Measurements from ENCODE around the gene UBE2E1.

Gene UBE2E1

DNA sequence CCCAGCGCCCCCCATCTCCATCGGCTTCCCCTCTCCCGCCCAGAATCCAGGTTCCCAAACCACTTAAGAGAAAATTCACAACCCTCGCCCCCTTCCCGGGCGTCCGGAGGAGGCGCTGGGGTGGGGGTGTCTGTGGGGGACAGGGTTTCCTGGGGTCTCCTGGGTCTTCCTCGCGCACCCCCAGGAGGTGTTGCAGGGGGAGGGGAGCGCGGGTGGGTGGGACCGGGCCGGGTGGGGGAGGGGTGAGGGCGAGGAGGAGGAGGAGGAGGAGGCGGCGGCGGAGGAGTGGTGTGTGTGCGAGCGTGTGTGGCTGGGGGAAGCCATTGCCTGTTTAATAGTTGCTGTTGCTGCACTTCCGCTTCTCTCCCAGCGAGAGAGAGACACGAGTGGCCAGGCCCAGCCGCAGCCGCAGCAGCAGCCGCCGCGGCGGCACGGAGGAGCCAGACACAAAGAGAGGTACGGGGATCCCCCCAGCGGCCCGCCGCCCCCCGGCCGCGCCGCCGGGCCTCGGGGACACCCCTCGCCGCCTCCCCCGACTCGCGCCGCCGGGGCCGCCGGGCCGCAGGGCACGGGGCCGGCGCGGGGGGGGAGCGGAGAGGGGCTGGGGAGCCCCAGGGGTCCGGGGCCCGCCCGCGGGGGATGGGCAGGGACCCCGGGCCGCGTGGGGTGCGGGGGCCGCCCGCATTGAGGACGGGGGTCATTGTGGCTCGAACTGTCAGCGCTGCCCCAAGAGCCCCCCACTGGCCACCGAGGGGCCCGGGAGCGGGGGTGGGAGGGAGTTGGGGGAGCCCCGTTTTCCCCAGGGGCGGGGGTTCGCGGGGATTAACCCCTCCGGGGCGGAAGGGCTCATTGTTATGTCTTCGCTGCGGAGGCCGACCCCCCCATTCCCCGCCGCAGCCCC, at the start of gene UBE2E1:
Gene UBE2E1, plus strand, starts transcription at position 323 of the 901 bp plus-strand sequence. CDS start 1,315 bp downstream, outside the sequence.
- in situ Hi-C loops (cut with MboI; ENCODE audit: low sequenced_read_pairs), result no loop called here

DNA sequence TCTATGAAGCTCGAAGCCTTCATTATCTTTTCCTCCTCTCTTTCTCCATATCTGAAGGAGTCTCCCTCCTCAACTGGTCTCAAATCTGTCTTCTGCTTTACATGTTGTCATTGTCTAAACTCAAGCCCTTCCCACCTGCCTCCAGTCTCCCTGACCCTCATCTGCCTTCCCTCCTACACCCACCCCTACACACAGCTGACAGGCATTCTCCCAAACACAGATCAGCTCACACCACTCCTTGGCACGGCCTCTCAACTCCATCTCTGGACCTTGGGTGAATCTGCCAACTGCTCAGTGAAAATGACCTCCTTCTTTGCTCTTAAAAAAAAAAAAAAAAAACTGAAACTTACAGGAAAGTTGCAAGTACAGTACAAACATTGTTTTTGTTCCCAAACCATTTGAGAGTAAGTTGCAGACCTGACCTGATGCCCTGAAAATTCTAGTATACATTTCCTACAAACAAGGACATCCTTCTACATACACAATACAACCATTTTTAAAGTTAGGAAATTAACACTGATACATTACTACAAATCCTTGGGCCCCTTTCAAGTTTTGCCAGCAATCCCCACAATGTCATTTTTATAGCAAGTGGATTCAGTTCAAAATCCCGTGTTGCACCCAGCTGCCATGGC, 49.4 kb upstream of the UBE2E1 start:
- in situ Hi-C loops (cut with MboI; ENCODE audit: low sequenced_read_pairs), result no loop called here

DNA sequence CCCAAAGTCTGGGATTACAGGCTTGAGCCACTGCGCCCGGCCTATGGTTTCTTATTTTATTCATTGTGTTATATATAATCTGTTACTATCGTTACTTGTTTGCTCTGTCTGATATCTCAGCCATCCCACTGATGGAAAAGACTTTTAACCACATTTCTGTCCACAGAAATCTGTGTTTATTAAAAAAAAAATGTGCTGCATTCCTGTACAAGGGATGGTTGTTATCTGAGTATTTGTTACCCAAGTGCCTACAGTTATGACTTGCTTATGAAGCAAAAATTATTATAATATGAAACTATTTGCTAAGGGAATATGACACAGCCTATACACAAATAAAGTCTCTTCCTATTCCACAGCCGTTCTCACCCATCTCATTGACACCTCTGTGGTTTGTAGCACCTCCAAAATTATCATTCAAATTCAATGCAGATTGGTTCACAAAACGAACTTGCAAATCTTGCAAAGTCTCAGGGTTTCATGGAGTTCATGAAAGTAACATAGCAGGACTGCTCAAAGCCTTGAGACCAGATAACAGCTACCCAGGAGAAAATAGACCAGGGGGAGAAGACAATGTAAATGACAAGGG, 47.4 kb upstream of the UBE2E1 start:
- in situ Hi-C loops (cut with MboI; ENCODE audit: low sequenced_read_pairs), result no loop called here

DNA sequence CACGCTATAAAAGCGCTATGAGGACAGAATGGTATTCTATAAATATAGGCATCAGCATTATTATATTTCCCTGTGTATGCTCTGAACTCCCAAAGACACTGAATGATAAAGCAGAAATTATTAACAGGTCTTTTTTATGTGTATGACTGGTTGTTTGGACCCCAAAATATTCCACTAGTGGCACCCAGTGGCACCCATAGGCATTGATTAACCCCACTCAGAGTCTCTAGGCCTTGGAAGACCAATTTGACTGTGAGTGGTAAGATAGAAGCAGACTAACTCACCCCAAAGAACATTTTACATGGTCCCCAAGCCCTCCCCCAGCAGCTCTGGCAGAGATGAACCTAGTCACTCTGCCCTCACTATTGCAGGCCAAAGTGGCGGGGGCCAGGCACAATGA, 45.4 kb upstream of the UBE2E1 start:
- in situ Hi-C loops (cut with MboI; ENCODE audit: low sequenced_read_pairs), result no loop called here

DNA sequence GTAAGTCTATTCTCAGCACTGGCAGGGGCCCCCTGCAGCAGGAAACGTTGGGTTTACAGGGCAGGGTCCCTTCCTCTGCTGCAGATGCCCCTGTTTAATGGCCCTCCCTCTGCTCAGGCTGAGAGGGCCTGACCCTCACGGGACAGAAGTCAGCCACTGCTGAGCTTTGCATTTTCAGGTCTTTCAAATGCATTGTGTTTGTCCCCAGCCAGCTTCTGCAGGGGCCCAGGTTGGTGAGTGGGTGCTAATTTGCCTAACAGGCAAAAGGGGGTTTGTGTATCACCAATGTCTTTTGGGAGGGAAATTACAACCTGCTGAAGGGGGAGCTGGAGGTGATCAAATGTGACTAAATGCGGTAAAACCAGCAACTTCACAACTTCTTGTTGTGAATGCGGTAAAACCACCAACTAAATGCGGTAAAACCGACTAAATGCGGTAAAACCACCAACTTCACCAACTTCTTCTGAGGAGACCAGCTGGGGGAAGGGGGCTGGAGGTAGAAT, 44.8 kb upstream of the UBE2E1 start:
- in situ Hi-C loops (cut with MboI; ENCODE audit: low sequenced_read_pairs), result no loop called here

DNA sequence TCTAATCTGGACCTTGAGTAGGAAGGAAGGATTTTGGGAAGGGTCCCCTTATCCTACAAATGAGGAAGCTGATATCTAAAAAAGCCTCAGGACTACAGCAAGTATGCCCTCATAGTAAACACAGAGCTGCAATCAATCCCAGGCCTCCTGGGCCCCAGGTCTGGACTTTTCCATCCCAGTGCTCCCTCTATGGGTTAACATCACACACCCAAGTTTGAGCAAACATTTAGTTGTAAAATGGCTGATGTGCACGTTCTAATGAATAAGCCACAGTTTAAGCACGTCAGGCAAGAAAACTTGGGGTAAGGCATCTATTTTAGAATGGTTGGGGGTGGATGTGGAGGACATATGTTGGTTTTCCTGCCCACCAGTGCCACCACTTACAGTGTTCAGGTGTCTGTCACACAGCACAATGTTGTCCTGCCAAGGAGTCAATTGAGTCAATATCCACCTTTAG, 44.3 kb upstream of the UBE2E1 start:
- in situ Hi-C loops (cut with MboI; ENCODE audit: low sequenced_read_pairs), result no loop called here

DNA sequence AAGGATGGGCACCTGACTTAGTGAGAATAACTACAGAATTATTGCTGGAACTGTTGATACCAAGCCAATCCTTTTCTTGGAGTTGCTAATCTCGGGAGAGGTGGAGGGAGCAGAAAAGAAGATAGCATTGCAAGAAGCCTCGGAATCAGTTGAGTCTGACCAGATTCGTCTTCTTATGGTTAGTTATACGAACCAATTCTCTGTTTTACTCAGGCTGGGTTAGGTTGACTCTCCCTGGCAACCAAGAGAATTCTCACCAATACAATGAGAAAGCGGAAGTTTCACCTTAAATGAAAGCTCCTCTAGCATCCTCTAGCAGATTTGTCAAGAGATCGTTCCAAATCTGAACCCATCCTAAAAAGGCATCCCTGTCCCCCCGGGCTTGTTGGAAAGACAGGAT, 43.5 kb upstream of the UBE2E1 start:
- in situ Hi-C loops (cut with MboI; ENCODE audit: low sequenced_read_pairs), result no loop called here

DNA sequence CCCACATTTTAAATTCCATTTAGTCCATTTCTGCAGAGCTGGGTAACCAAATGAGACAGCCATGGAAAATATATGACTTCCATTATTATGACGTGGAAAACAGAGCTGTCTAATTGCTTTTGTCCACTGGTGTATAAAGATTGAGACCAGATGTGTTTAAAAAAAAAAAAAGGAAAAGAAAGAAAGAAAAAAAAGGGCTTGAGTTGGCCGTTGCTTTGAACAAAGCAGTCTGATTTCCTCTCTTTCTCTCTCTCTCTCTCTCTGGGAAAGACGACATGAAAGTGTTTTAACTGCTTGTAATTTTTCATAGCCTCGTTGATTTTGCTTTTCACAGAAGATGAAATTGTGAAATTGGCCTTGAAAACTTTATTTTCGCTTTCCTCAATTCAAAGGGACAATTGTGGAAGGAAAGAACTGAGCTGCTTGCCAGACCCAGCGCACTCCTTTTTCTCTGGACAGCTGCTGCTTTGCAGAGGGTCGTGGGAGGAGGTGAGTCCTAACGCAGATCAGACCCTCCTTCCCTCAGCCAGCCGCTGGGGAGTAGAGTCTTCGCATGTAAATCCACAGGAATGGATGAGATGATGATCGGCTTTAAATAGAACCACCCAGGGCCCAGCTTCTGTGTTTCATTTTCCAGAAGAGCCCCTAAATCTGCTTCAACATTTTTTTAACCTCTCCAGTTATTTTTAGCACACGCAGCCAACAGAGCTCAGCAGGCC, 42.8 kb upstream of the UBE2E1 start:
- in situ Hi-C loops (cut with MboI; ENCODE audit: low sequenced_read_pairs), result no loop called here

DNA sequence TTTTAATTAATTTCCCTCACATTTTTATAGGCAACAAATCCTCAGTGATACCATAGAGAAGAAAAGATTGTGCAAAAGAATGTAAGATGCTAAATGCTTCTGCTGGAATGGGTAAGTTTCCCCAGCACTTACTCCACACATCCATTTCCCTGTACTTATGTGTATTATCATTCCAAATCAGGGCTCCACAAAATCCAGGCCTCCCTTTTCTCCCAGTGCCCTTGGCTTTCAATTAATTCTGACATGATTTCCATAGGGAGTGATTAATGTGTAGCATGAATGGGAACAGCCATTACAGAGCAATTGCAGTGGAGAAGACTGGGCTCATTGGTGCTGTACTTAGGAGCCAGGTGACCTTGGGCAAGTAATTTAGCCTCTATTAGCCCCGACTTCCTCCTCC, 41.3 kb upstream of the UBE2E1 start:
- in situ Hi-C loops (cut with MboI; ENCODE audit: low sequenced_read_pairs), result no loop called here

DNA sequence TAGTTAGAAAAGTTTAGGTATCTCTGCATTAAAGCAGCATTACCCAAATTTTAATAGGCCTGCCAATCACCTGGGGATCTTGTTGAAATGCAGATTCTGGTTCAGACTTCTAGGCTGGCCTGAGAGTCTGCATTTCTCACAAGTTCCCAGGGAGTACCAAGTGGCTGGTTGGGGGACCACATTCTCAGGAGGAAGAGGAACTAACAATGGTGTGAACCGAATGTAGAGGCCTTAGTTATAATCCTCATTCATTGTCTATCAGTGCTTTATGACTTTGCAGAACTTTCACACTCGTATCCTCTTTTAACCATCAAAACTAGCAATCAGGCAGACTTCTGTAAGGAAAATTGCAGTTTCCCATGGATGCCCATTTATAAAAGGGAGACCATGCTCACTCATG, 38.2 kb upstream of the UBE2E1 start:
- in situ Hi-C loops (cut with MboI; ENCODE audit: low sequenced_read_pairs), result no loop called here

DNA sequence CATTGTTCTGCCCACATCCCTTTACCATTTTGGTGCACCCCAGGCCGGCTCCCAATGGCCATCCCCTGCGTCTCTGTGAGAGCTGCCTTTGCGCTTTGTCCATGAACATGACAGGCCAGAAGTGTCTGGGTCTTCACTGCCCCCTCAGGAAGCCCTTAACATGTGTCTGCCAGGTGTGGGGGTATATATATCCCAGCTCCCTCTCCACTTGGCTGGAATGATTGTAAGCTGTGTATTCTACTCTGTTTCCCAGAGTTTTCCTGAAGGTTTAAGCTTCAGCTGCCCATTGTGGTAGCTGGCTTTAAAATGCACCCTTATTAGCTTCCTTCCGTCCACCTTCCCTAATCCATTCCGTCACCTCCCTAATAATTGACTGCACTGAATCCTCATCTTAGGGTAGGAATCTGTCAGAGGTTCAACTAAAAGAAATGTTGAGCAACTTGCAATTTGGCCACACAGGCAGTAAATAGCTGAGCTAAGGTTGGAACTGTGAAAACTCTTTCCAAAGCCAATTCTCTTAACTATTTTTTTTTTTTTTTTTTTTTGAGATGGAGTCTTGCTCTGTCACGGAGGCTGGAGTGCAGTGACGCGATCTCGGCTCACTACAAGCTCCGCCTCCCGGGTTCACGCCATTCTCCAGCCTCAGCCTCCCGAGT, 30.4 kb upstream of the UBE2E1 start:
- in situ Hi-C loops (cut with MboI; ENCODE audit: low sequenced_read_pairs), result no loop called here

DNA sequence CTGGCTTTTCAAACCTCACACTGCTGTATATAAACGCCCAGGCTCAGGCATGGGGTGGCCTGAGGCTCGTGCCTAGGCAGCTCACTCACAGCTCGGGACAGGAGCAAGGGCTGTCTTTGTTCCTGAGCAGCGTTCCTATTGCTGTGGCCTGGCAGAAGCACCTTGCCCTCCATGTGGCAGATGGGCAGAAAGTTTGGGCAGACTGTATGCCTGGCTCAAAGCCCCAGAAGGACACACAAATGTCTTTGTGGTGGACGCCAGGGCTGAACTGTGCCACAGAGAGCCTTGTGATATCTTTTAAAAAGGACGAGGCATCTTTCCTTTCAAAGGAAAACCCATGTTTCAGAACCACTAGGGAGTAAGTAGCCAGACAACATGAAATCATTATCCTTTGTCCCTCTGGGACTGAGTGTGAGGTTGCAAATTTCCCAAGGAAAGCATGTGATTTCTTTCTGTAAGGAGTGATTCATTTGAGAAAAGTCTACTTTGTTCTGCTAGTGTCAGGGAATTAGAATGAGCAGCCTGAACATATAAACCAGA, 29.3 kb upstream of the UBE2E1 start:
- in situ Hi-C loops (cut with MboI; ENCODE audit: low sequenced_read_pairs), result no loop called here

DNA sequence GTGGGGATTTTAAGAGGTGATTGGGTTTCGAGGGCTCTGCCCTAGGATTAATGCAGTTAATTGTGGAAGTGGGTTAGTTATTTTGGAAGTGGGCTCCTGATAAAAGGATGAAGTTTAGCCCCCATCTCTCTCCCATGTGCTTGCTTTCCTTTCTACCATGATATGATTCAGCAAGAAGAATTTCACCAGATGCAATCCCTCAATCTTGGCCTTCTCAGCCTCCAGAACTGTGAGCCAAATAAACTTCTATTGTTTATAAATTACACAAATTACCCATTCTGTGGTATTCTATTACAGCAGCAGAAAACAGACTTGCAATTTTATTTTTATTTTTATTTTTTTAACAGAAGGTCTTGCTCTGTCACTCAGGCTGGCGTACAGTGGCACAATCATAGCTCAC, 27.3 kb upstream of the UBE2E1 start:
- in situ Hi-C loops (cut with MboI; ENCODE audit: low sequenced_read_pairs), result no loop called here

DNA sequence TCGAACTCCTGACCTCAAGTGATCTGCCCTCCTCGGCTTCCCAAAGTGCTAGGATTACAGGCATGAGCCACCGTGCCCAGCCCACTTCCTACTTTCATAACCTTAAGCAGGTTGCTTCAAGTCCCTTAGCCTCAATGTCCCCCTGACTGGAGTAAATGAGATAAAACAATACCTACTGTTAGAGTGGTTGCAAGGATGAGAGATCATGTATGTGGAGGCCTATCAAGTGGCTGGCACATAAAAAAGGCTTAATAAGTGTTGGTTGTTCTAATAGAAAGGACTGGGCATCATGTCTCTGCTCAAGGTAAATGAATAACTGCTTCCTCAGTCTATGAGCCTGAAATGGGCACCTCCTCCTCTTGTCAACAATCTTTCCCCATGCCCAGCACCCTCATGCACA, 25.9 kb upstream of the UBE2E1 start:
- in situ Hi-C loops (cut with MboI; ENCODE audit: low sequenced_read_pairs), result no loop called here

DNA sequence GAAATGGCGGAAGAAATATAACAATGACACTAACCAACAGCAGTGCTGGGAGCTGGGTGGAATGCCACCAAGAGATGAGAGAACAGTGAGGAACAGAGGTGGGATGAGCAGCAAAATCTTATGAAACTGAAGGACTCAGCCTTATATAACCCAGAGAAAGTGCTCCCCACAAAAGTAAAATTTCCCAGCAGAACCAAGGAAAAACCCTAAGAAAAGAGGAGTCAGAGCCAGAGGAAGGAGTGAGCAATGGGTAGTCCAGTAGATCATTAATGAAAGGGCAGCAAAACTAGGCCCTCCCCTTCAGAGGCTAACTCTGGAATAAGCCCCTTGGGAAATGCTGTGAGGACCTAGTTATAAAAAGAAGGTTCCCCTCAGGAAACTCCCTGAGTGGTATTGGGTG, 24.7 kb upstream of the UBE2E1 start:
- in situ Hi-C loops (cut with MboI; ENCODE audit: low sequenced_read_pairs), result no loop called here

DNA sequence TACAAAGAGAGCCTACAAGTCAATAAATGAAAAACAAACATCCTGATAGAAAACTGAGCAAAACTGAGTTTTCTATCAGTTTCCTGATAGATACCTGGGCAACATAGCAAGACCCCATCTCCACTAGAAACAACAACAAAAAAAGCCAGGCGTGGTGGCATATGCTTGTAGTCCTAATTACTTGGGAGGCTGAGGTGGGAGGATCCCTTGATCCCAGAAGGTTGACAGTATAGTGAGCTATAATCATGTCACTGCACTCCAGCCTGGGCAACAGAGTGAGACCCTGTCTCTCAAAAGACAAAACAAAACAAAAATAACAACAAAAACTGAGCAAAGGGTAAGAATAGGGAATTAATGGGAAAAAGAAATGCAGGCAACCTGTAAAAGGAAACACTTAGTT, 23.9 kb upstream of the UBE2E1 start:
- in situ Hi-C loops (cut with MboI; ENCODE audit: low sequenced_read_pairs), result no loop called here

DNA sequence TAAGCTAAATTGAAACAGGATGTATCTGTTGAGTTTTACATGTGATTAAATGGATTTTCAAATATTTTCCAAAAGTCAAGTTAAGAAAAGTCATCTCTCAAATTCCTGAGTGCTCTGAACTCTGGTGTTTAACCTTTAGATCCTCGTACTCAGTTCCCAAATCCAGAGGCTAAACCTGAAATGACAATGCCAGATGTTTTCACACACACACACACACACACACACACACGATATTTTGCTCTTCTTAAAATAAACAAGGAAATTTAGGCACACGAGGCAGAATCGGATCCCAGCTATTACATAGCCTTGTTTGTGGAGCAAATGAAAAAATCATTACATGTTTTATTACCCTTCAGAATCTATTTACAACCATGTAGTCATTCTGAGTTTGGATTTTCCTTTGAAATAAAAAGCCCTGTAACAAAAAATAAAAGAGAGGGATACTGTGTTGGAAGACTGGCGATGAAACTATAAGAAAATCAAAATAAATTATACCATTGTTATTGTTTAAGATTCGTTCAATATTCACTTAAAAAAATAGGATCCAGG, 20.6 kb upstream of the UBE2E1 start:
- in situ Hi-C loops (cut with MboI; ENCODE audit: low sequenced_read_pairs), result no loop called here

DNA sequence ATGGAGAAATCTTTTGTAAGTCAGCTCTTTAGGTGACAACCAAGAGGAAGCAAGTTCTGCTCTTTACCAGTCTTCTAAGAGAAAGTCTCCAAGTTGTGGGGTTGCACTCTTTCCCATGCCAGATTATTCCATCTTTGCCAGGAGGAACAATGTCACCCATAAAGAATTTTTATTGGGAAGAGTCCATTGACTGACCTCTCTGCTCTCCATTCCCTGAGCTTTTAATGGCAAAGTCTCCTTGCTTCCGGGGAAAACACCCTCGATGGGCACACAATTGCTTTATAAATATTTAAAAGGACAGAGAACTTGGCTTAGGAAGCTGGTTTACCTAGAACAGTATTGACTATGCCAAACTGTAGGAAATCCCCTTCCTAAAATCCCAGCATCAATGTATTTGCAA, 19.9 kb upstream of the UBE2E1 start:
- in situ Hi-C loops (cut with MboI; ENCODE audit: low sequenced_read_pairs), result no loop called here

DNA sequence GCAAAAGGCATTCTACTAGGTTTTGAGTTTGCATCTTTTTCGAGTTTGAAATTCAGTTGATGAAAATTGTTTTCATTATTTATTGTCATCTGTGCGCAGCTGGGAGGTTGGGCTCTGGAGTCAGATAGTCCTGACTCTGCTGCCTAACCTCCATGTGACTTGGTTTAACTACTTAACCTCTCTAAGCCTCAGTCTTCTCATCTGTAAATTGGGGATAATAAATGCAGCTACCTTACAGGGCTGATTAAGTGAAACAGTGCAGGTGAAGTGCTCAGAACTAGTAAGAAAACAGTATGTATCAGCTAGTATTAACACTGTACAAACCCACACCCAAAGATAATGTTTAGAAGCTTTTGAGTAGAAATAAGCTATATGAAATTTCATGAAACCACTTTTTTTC, 14.1 kb upstream of the UBE2E1 start:
- in situ Hi-C loops (cut with MboI; ENCODE audit: low sequenced_read_pairs), result no loop called here

DNA sequence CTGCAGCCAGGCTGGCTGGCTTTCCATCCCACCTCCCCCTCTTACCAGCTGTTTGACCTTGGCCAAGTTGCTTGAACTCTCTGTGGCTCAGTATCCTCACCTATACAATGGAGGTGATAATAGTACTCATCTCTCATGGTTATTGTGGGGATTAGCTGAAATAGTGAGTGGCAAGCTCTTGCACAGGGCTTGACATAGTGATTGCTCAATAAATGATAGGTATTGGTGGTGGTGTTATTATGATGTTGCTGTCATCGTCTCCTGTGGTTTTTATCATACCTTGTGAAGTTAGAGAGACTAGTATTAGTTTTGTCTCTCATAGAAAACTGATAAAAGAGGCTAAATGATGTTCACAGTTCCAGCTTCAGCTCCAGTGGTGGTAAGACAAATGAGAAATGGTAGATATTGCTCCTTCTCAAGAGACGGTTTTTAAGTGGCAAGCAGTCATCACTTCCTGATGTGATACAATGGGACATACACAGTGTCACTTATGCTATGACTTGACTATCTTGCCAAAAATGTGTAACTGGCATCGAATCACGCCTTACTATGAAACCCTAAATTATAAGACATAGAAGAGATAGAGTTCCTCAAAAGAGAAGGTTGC, 12.1 kb upstream of the UBE2E1 start:
- in situ Hi-C loops (cut with MboI; ENCODE audit: low sequenced_read_pairs), result no loop called here
